ENCODE data around the gene SORCS3.

DNA sequence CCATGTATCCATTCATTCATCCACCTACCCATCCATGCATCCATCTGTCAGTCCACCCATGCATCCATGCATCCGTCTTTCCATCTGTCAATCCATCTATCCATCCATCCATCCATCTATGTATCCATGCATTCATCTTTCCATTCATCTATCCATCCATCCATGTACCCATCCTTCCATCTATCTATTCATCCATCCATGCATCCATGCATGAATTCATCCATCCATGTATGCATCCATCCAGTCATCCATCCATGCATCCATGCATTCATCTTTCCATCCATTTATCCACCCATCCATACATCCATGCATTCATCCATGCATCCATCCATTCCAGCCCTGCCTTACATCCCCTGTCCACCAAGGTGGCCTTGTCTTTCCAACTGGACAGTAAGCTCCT is 45.7 kb downstream of the SORCS3 start:
- TF ChIP-seq, protein P1, sequence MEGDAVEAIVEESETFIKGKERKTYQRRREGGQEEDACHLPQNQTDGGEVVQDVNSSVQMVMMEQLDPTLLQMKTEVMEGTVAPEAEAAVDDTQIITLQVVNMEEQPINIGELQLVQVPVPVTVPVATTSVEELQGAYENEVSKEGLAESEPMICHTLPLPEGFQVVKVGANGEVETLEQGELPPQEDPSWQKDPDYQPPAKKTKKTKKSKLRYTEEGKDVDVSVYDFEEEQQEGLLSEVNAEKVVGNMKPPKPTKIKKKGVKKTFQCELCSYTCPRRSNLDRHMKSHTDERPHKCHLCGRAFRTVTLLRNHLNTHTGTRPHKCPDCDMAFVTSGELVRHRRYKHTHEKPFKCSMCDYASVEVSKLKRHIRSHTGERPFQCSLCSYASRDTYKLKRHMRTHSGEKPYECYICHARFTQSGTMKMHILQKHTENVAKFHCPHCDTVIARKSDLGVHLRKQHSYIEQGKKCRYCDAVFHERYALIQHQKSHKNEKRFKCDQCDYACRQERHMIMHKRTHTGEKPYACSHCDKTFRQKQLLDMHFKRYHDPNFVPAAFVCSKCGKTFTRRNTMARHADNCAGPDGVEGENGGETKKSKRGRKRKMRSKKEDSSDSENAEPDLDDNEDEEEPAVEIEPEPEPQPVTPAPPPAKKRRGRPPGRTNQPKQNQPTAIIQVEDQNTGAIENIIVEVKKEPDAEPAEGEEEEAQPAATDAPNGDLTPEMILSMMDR (IDR thresholded peaks at IDR 0.05), result no peak
- no peak for TF ChIP-seq EZH2 (IDR thresholded peaks at IDR 0.05; ENCODE audit: borderline replicate concordance, insufficient read depth, low read depth, low read length, poor library complexity, severe bottlenecking)

Data from B cell (primary cell).